K562 (cell line): ENCODE measurements around the gene TGM1. TPM values are rescaled to one million over a fixed set of nuclear protein-coding genes. Genes with fewer than 3 reads are reported as not detected.
A peak's percentile ranks its signal among the peaks of the same experiment; 100 is the strongest.

Experiments used
- ARID1B ChIP-seq: fragments of 450-650 bp; IDR thresholded peaks from 2 replicates; pipeline ENCODE4 v1.6.1; 2016; ENCODE audit warnings: antibody characterized with exemption, mild to moderate bottlenecking, inconsistent platforms
- C11orf30 ChIP-seq: fragments of 450-650 bp; IDR thresholded peaks from 2 replicates; pipeline ENCODE4 v1.6.1; 2016; ENCODE audit warnings: low read depth, mild to moderate bottlenecking
- CBX3 ChIP-seq, 2 experiments: IDR thresholded peaks; 1 replicate in 1 of 2; 2 replicates in 1 of 2; pipeline ENCODE4 v1.6.1; 2012; ENCODE audit warnings: inconsistent platforms in 2 of 2, low read length in 2 of 2, borderline replicate concordance in 1 of 2, control low read depth in 1 of 2
- FOXP1 ChIP-seq: sonication (generic); formaldehyde crosslinking; IDR thresholded peaks from 2 replicates; pipeline ENCODE4 v1.8.0; 2022; ENCODE audit warnings: mild to moderate bottlenecking, missing genetic modification reagents
- HLTF ChIP-seq: fragments of 450-650 bp; IDR thresholded peaks from 2 replicates; pipeline ENCODE4 v1.6.1; 2016
- KDM1A ChIP-seq, 2 experiments: fragments of 450-650 bp; IDR thresholded peaks; 2 replicates each; pipeline ENCODE4 v1.6.1; 2016; ENCODE audit warnings: mild to moderate bottlenecking in 2 of 2
- MAZ ChIP-seq, 2 experiments: fragments of 450-650 bp in 1 of 2; sonication (generic) in 1 of 2; formaldehyde crosslinking; IDR thresholded peaks in 1 of 2; conservative IDR thresholded peaks in 1 of 2; 2 replicates each; pipeline versions ENCODE4 v1.4.0 to v1.5.0; 2020; ENCODE audit warnings: mild to moderate bottlenecking in 1 of 2, missing genetic modification reagents in 1 of 2
- OTX1 ChIP-seq: fragments of 450-650 bp; formaldehyde crosslinking; IDR thresholded peaks from 2 replicates; pipeline ENCODE4 v1.4.0; 2022; ENCODE audit warnings: mild to moderate bottlenecking
- RB1 ChIP-seq: fragments of 450-650 bp; IDR thresholded peaks from 2 replicates; pipeline ENCODE4 v1.6.1; 2017; ENCODE audit warnings: low read depth, mild to moderate bottlenecking
- SMARCB1 ChIP-seq: IDR thresholded peaks from 2 replicates; pipeline ENCODE4 v1.6.1; 2011; ENCODE audit warnings: improper control_type of control experiment, low read depth; ENCODE audit not compliant: insufficient read length
- TAF1 ChIP-seq: IDR thresholded peaks from 2 replicates; pipeline ENCODE4 v1.6.1; 2011; ENCODE audit warnings: mild to moderate bottlenecking, low read length, moderate library complexity; ENCODE audit not compliant: insufficient read depth, control insufficient read depth, severe bottlenecking; ENCODE audit errors: extremely low read depth
- ZNF143 ChIP-seq: sonication (generic); formaldehyde crosslinking; IDR thresholded peaks from 2 replicates; pipeline ENCODE4 v1.9.0; 2022; ENCODE audit warnings: mild to moderate bottlenecking, missing genetic modification reagents
- ZNF224 ChIP-seq: sonication (generic); formaldehyde crosslinking; IDR thresholded peaks from 2 replicates; pipeline ENCODE4 v1.8.0; 2022; ENCODE audit warnings: mild to moderate bottlenecking, missing genetic modification reagents
- polyA plus RNA-seq, 8 experiments: library from polyadenylated mRNA; depleted of rRNA in 4 of 8; stranded (reverse) in 5 of 8; unstranded in 3 of 8; fragments of >200 nt; fragmentation: Nextera tagmentation in 2 of 8; fragmentation: Illumina TruSeq in 1 of 8; extraction: Ambion mirVana in 2 of 8; extraction: Trizol in 1 of 8; gene quantifications; 2 replicates each; pipeline versions ENCODE4 v1.2.1 to v1.2.3, GENCODE V29; 2011 to 2014; ENCODE audit warnings: inconsistent platforms in 1 of 8, missing spikeins in 1 of 8
- total RNA-seq, 7 experiments: library from RNA; depleted of rRNA in 6 of 7; stranded (reverse); fragments of >200 nt in 6 of 7; fragmentation: Illumina TruSeq in 2 of 7; extraction: Trizol in 2 of 7; gene quantifications; 2 replicates each; pipeline versions ENCODE4 v1.2.1 to v1.2.3, GENCODE V29; 2011 to 2021; ENCODE audit warnings: low replicate concordance in 1 of 7
- TF ChIP-seq, protein P1 (sequence below): IDR thresholded peaks from 2 replicates; pipeline ENCODE4 v1.6.1; 2011; ENCODE audit warnings: borderline replicate concordance, low read depth, mild to moderate bottlenecking, moderate library complexity, low read length; ENCODE audit not compliant: insufficient read depth, poor library complexity, severe bottlenecking
- TF ChIP-seq, protein P2 (sequence below): IDR thresholded peaks from 2 replicates; pipeline ENCODE4 v1.6.1; 2011; ENCODE audit not compliant: insufficient read length; ENCODE audit errors: extremely low read depth
- TF ChIP-seq, protein P3 (sequence below): fragments of 450-650 bp; IDR thresholded peaks from 2 replicates; pipeline ENCODE4 v1.6.1; 2016; ENCODE audit warnings: borderline replicate concordance
- TF ChIP-seq, protein P4 (sequence below): fragments of 250-450 bp; sonication (Bioruptor Pico); IDR thresholded peaks from 2 replicates; pipeline ENCODE4 v1.5.0; 2020; ENCODE audit warnings: mild to moderate bottlenecking, borderline replicate concordance
- TF ChIP-seq, protein P5 (sequence below): fragments of 200-800 bp; sonication (Bioruptor generic); IDR thresholded peaks from 2 replicates; pipeline ENCODE4 v1.6.1; 2017; ENCODE audit warnings: missing genetic modification characterization, missing compliant biosample characterization

Gene TGM1
- total and polyA plus RNA-seq, 9 of the 15 experiments (the other 6 are each of a cell fraction or from before 2014, with no cell fraction given), result 0.13 to 4.4 (median 0.88) TPM

DNA sequence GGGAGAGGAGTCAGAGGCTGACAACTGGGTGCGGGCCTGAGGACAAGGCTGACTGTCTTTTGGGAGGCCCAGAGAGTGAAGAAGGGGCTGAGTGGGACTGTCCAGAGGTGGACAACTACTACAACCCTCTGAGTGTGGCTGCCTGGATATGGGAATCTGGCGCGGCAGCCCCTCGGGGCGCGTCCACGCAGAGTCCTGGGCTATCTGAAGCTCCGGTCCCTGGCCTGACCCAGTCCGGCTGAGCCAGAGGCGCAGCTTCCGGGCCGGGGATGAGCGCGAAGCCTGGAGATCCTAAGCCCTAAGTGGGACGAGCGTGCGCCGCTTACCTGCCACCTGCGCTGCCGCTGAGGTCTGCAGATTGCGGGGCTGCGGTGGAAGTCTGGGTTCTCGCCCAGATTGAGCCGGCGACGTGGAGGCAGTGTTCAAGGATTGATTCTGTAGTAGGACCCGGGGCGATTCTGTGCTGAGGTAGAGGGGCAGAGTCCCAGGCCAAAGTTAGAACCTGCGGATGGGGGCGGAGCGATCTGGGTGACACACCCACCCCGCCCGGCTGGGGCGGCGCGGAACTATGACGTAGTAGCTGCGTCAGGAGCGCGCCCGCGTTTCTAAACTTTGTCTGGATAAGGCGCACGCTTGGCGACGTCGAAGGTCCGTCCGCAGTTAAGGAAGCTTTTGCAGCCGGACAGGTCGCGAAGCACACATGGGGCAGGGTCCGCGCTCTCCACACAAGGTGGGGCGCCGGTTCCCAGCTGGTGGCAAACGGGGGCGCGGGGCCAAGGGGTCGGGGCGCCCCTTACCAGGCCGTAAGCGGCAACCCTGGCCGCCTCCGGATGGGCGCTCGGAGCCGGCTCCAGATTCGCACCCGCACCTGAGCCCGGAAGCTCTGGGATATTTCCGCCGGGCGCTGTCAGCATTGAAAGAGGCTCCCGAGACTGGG, 36.5 kb upstream of the TGM1 start, which contains the start of the genes DHRS1 and NOP9 (continued):
- TF ChIP-seq, protein P1, sequence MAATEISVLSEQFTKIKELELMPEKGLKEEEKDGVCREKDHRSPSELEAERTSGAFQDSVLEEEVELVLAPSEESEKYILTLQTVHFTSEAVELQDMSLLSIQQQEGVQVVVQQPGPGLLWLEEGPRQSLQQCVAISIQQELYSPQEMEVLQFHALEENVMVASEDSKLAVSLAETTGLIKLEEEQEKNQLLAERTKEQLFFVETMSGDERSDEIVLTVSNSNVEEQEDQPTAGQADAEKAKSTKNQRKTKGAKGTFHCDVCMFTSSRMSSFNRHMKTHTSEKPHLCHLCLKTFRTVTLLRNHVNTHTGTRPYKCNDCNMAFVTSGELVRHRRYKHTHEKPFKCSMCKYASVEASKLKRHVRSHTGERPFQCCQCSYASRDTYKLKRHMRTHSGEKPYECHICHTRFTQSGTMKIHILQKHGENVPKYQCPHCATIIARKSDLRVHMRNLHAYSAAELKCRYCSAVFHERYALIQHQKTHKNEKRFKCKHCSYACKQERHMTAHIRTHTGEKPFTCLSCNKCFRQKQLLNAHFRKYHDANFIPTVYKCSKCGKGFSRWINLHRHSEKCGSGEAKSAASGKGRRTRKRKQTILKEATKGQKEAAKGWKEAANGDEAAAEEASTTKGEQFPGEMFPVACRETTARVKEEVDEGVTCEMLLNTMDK, result no peak
- TF ChIP-seq ZNF224 (CRISPR knock-in tag), result no peak
- TF ChIP-seq, protein P2, sequence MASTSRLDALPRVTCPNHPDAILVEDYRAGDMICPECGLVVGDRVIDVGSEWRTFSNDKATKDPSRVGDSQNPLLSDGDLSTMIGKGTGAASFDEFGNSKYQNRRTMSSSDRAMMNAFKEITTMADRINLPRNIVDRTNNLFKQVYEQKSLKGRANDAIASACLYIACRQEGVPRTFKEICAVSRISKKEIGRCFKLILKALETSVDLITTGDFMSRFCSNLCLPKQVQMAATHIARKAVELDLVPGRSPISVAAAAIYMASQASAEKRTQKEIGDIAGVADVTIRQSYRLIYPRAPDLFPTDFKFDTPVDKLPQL, result no peak
- no peak for TF ChIP-seq ARID1B
- TF ChIP-seq C11orf30, result peak; percentile 95
- no peak for TF ChIP-seq ZNF143 (CRISPR knock-in tag)
- TF ChIP-seq OTX1 (CRISPR knock-in tag), result no peak
- no peak for TF ChIP-seq CBX3 (IDR thresholded peaks at IDR 0.05; ENCODE audit: borderline replicate concordance in 1 of 2, low read length in 2 of 2)
- no peak for TF ChIP-seq KDM1A (IDR thresholded peaks at IDR 0.05)
- TF ChIP-seq, protein P3, sequence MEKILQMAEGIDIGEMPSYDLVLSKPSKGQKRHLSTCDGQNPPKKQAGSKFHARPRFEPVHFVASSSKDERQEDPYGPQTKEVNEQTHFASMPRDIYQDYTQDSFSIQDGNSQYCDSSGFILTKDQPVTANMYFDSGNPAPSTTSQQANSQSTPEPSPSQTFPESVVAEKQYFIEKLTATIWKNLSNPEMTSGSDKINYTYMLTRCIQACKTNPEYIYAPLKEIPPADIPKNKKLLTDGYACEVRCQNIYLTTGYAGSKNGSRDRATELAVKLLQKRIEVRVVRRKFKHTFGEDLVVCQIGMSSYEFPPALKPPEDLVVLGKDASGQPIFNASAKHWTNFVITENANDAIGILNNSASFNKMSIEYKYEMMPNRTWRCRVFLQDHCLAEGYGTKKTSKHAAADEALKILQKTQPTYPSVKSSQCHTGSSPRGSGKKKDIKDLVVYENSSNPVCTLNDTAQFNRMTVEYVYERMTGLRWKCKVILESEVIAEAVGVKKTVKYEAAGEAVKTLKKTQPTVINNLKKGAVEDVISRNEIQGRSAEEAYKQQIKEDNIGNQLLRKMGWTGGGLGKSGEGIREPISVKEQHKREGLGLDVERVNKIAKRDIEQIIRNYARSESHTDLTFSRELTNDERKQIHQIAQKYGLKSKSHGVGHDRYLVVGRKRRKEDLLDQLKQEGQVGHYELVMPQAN, result peak; percentile 81; the same call in 1 of the 2 replicates
- TF ChIP-seq SMARCB1, result no peak
- TF ChIP-seq, protein P4, sequence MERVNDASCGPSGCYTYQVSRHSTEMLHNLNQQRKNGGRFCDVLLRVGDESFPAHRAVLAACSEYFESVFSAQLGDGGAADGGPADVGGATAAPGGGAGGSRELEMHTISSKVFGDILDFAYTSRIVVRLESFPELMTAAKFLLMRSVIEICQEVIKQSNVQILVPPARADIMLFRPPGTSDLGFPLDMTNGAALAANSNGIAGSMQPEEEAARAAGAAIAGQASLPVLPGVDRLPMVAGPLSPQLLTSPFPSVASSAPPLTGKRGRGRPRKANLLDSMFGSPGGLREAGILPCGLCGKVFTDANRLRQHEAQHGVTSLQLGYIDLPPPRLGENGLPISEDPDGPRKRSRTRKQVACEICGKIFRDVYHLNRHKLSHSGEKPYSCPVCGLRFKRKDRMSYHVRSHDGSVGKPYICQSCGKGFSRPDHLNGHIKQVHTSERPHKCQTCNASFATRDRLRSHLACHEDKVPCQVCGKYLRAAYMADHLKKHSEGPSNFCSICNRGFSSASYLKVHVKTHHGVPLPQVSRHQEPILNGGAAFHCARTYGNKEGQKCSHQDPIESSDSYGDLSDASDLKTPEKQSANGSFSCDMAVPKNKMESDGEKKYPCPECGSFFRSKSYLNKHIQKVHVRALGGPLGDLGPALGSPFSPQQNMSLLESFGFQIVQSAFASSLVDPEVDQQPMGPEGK, result no peak
- TF ChIP-seq, protein P5, sequence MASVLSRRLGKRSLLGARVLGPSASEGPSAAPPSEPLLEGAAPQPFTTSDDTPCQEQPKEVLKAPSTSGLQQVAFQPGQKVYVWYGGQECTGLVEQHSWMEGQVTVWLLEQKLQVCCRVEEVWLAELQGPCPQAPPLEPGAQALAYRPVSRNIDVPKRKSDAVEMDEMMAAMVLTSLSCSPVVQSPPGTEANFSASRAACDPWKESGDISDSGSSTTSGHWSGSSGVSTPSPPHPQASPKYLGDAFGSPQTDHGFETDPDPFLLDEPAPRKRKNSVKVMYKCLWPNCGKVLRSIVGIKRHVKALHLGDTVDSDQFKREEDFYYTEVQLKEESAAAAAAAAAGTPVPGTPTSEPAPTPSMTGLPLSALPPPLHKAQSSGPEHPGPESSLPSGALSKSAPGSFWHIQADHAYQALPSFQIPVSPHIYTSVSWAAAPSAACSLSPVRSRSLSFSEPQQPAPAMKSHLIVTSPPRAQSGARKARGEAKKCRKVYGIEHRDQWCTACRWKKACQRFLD (CRISPR knock-in tag), result no peak
- TF ChIP-seq HLTF, result no peak
- TF ChIP-seq MAZ (CRISPR knock-in tag; conservative IDR thresholded peaks at IDR 0.05 in 1 of 2, IDR thresholded peaks at IDR 0.05 in 1 of 2), result peak in 1 of 2 experiments; percentile 80; a peak in 2 of 4 replicates
- TF ChIP-seq FOXP1 (CRISPR knock-in tag), result no peak
- TF ChIP-seq RB1, result peak; percentile 17; the same call in 1 of the 2 replicates
- peak; percentile 54 for TF ChIP-seq TAF1
